ENCODE data around the gene RMND1. TPM values are rescaled to one million over a fixed set of nuclear protein-coding genes. Genes with fewer than 3 reads are reported as not detected.

RMND1 gene
- polyA plus RNA-seq, 2 of the 4 experiments (the other 2 are of a cell fraction), result 11.7 to 13.1 TPM

- H3K9me3 ChIP-seq, result no peaks in the 10 kb centered on the region
- no peak overlapping the region for H3K27ac ChIP-seq
- ATAC-seq, result no peak
- H3K4me3 ChIP-seq, result no peak overlapping the region
- POLR2A ChIA-PET, result no interaction called here
- no peak for DNase-seq (ENCODE audit: low read depth in 1 of 2, low spot score in 1 of 2)
- CTCF ChIA-PET, result interaction anchor here (1.3 to 1.7 kb wide), 2 partner anchors 344 to 466 kb away, joined by 4 read pairs; no protein-coding TSS in a partner anchor
- TF ChIP-seq NFE2L2 (conservative IDR thresholded peaks at IDR 0.05; ENCODE audit: low read length), result no peak
- TF ChIP-seq MAX (IDR thresholded peaks at IDR 0.05), result no peak
- no peak for TF ChIP-seq ELK1 (IDR thresholded peaks at IDR 0.05; ENCODE audit: low read depth, low read length)
- TF ChIP-seq EHF (CRISPR knock-in tag; IDR thresholded peaks at IDR 0.05), result no peak
- no peak for TF ChIP-seq NPAS2 (CRISPR knock-in tag; IDR thresholded peaks at IDR 0.05; ENCODE audit: borderline replicate concordance)
- TF ChIP-seq JUNB (IDR thresholded peaks at IDR 0.05), result no peak
- TF ChIP-seq CBX8 (IDR thresholded peaks at IDR 0.05), result no peak
- no peak for TF ChIP-seq NR3C1 (IDR thresholded peaks at IDR 0.05)
- TF ChIP-seq CHD4 (IDR thresholded peaks at IDR 0.05; ENCODE audit: borderline replicate concordance), result no peak
- no peak for TF ChIP-seq RAD21 (conservative IDR thresholded peaks at IDR 0.05 in 1 of 2, IDR thresholded peaks at IDR 0.05 in 1 of 2)
- TF ChIP-seq ATOH8 (CRISPR knock-in tag; IDR thresholded peaks at IDR 0.05; ENCODE audit: low read depth), result no peak
- TF ChIP-seq SMC3 (IDR thresholded peaks at IDR 0.05), result no peak
- no peak for TF ChIP-seq MAFK (IDR thresholded peaks at IDR 0.05; ENCODE audit: partially characterized antibody)
- H3K4me1 ChIP-seq, result peaks cover 12% of the 10 kb centered on the region; the same call in 2 of the 3 replicates
- no peak for FAIRE-seq
- no peak overlapping the region for H3K4me2 ChIP-seq
- 92% methylated on average over 3 of the region's 3 CpGs for WGBS (ENCODE audit: missing lambda C conversion rate)
These were observed 93.5 kb downstream of the RMND1 start for GRCh38 chr6:151358475-151358874.

GRCh38 chr6:151357758-151358436 lies 94.0 kb downstream of the RMND1 start:
- no peak for DNase-seq (ENCODE audit: low read depth in 1 of 2, low spot score in 1 of 2)
- no peak for ATAC-seq
- POLR2A ChIA-PET, result no interaction called here

More at GRCh38 chr6:151357758-151358436, 94.0 kb downstream of the RMND1 start:
- CTCF ChIA-PET, result interaction anchor here (1.2 to 1.7 kb wide), 2 partner anchors 23 to 344 kb away, joined by 3 to 4 read pairs; no protein-coding TSS in a partner anchor
- Histone ChIP-seq H3K4me1 (peaks cover 12% of the 10 kb centered on the region; the same call in 2 of the 3 replicates), H3K9me3 (no peaks in the 10 kb centered on the region), H3K4me2 (no peak overlapping the region), H3K27ac (no peak overlapping the region), H3K4me3 (no peak overlapping the region)
- TF ChIP-seq CBX2 (IDR thresholded peaks at IDR 0.05; ENCODE audit: borderline replicate concordance, low read depth) (no peak), CEBPB (IDR thresholded peaks at IDR 0.05) (no peak), MAZ (IDR thresholded peaks at IDR 0.05; ENCODE audit: borderline replicate concordance, low read depth, low read length) (no peak), POLR2A (IDR thresholded peaks at IDR 0.05; ENCODE audit: low read length) (no peak), FOSB (CRISPR knock-in tag; IDR thresholded peaks at IDR 0.05) (no peak), ZC3H11A (IDR thresholded peaks at IDR 0.05) (no peak), HOXB13 (CRISPR knock-in tag; IDR thresholded peaks at IDR 0.05; ENCODE audit: low read depth) (no peak), KDM1A (IDR thresholded peaks at IDR 0.05; ENCODE audit: low read depth) (no peak), TP53 (CRISPR knock-in tag; IDR thresholded peaks at IDR 0.05) (no peak), ELK1 (IDR thresholded peaks at IDR 0.05; ENCODE audit: low read depth, low read length) (no peak), ESRRA (IDR thresholded peaks at IDR 0.05; ENCODE audit: borderline replicate concordance, low read length) (no peak), FOXS1 (CRISPR knock-in tag; IDR thresholded peaks at IDR 0.05) (no peak), EP300 (IDR thresholded peaks at IDR 0.05) (no peak), RNF2 (IDR thresholded peaks at IDR 0.05; ENCODE audit: borderline replicate concordance, low read depth) (no peak), POLR2AphosphoS2 (conservative IDR thresholded peaks at IDR 0.05; ENCODE audit: low read length) (no peak)
- no peak for FAIRE-seq
- WGBS (ENCODE audit: missing lambda C conversion rate), result 96% methylated on average over 6 of the region's 6 CpGs
